ENCODE measurements around the gene PIK3R3.

PIK3R3 gene

DNA sequence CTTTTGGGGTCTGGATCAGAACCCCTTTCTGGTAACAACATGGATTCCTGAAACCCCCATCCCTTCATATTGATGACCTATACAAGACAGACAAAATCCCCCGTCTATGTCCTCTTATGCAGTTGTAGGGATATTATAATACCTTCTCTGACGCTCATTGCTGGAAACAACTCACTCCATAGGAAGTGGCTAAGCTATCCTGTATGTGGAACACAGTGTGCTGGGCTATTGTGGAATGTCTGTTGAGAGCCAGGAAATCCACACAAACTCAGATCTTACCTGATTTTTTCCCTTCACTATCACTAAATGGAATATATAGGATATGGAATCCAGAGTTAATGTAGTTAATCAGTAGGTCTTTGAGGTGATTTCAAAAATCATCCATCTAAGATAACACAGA, 17.7 kb upstream of the PIK3R3 start:
- Histone ChIP-seq H3K27ac (ENCODE audit: low read length) (no peak overlapping the region), H3K36me3 (ENCODE audit: control insufficient read depth, low read depth, low read length) (no peaks in the 10 kb centered on the region), H3K27me3 (ENCODE audit: control insufficient read depth, insufficient read depth, low read length) (no peaks in the 10 kb centered on the region), H3K9me3 (ENCODE audit: control insufficient read depth, low read depth, low read length) (no peaks in the 10 kb centered on the region), H3K9ac (ENCODE audit: low read length) (no peak overlapping the region), H3K4me1 (ENCODE audit: control insufficient read depth, low read depth, low read length) (no peaks in the 10 kb centered on the region), H3K4me3 (ENCODE audit: low read length) (no peak overlapping the region)

DNA sequence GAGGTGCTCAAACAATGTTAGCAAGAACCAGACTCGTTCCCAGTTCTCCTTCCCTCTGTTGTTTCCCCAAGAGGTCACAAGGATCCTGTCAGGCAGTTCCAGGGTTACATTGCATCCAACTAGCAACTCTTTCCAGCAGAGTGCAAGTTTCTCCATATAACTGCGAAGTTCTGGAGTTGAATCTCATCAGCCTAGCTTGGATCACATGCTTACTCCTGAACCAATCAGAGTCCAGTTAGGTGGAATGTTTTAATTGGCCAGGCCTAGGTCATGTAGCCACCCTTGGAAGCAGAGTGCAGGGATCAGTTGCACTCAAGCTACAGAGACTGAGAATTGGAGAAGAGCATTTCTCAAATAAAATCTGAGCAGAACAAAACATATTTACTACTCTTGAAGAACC, 15.9 kb upstream of the PIK3R3 start:
- Histone ChIP-seq H3K9me3 (ENCODE audit: control insufficient read depth, low read depth, low read length) (no peaks in the 10 kb centered on the region), H3K4me3 (ENCODE audit: low read length) (no peak overlapping the region), H3K9ac (ENCODE audit: low read length) (no peak overlapping the region), H3K36me3 (ENCODE audit: control insufficient read depth, low read depth, low read length) (no peaks in the 10 kb centered on the region), H3K27me3 (ENCODE audit: control insufficient read depth, insufficient read depth, low read length) (no peaks in the 10 kb centered on the region), H3K27ac (ENCODE audit: low read length) (no peak overlapping the region), H3K4me1 (ENCODE audit: control insufficient read depth, low read depth, low read length) (no peaks in the 10 kb centered on the region)

DNA sequence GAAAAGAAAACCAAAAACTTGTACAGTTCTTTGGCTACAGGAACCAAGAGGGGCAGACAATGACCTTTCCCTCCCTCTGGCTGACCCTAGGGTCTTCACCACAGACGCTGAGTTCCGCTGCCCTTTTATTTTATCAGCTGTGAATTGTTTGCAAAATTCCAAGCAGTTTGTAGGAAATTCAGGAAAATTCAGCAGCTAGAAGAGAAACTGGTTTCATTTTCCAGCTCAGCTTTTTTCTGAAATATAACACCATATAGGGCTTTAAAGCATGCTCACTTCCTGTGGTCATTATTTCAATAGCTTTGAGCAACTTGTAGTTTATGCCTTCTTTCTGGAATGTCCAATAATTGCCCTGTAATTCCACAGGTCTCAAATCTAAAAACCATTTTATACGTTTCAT, 5.5 kb upstream of the PIK3R3 start:
- no peaks in the 10 kb centered on the region for H3K9me3 ChIP-seq (ENCODE audit: control insufficient read depth, low read depth, low read length)
- peaks cover 15% of the 10 kb centered on the region for H3K4me1 ChIP-seq (ENCODE audit: control insufficient read depth, low read depth, low read length)
- no peaks in the 10 kb centered on the region for H3K27me3 ChIP-seq (ENCODE audit: control insufficient read depth, insufficient read depth, low read length)
- no peaks in the 10 kb centered on the region for H3K36me3 ChIP-seq (ENCODE audit: control insufficient read depth, low read depth, low read length)
- H3K4me3 ChIP-seq (ENCODE audit: low read length): no peak overlapping the region
- H3K9ac ChIP-seq (ENCODE audit: low read length): no peak overlapping the region
- no peak overlapping the region for H3K27ac ChIP-seq (ENCODE audit: low read length)

- Histone ChIP-seq H3K9ac (ENCODE audit: low read length) (no peak overlapping the region), H3K27me3 (ENCODE audit: control insufficient read depth, insufficient read depth, low read length) (no peaks in the 10 kb centered on the region), H3K4me3 (ENCODE audit: low read length) (no peak overlapping the region), H3K36me3 (ENCODE audit: control insufficient read depth, low read depth, low read length) (no peaks in the 10 kb centered on the region), H3K9me3 (ENCODE audit: control insufficient read depth, low read depth, low read length) (no peaks in the 10 kb centered on the region), H3K4me1 (ENCODE audit: control insufficient read depth, low read depth, low read length) (peaks cover 15% of the 10 kb centered on the region), H3K27ac (ENCODE audit: low read length) (no peak overlapping the region)
Measured at GRCh38 chr1:46136711-46137110, 4.3 kb upstream of the PIK3R3 start.

DNA sequence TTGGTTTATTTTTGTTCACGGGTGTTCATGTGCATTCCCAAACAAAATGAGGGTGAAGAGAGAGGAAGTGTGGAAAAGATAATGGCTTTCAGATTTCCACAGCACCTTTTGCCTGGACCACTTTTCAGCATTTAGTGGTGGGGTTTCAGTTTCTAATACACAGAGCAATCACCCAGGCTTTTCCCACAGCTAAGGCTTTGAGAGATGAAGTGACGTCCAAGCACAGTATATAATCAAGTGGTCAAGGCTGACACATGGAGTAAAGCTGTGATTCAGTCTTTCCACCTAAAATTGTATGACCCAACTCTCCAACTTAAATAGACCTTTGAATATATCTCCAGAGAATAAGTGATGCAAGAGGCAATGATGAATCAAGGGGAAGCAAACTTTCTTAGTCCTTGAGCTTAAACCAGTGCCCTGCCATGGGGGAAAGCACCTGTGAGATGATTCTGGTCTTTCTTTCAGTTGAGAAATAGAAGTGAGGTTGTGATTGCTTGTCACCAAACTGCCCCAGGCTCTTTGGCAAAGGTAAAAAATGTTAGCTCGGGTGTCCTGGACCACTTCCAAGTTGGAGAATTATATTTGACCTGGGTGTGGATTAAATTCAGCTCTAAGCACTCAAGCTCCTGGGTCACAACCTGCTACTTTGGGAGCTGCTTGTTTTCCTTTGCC, 2.4 kb upstream of the PIK3R3 start:
- Histone ChIP-seq H3K4me3 (ENCODE audit: low read length) (no peak overlapping the region), H3K27me3 (ENCODE audit: control insufficient read depth, insufficient read depth, low read length) (peaks cover 8% of the 10 kb centered on the region), H3K9ac (ENCODE audit: low read length) (no peak overlapping the region), H3K36me3 (ENCODE audit: control insufficient read depth, low read depth, low read length) (no peaks in the 10 kb centered on the region), H3K27ac (ENCODE audit: low read length) (no peak overlapping the region), H3K9me3 (ENCODE audit: control insufficient read depth, low read depth, low read length) (no peaks in the 10 kb centered on the region), H3K4me1 (ENCODE audit: control insufficient read depth, low read depth, low read length) (peaks cover 24% of the 10 kb centered on the region)

DNA sequence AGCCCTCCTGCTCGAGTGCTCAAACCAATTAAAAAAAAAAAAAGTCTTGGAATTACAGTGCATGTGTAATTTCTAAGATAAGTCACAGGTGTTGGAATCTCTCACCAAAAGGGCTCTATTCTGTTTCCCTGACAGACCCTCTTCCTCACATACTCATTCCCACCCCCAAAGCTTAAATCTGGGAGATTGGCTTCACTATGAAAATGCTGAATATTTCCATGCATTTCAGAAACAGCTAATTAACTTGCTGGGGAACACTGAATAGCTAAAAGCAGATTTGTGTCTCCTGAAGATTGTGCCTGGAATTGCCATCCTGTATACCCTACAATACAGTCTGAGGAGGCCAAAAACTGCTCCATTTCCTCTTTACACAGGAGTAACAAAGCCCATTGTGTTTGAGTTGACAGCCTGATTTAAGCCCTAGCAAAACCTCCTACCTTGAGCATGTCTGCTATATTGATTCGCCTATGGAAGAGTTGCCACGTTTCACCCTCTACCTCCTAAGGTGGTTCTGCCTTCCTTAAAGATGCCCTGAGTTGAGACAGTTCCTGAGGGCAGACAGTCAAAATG, 1.4 kb upstream of the PIK3R3 start:
- Histone ChIP-seq H3K27me3 (ENCODE audit: control insufficient read depth, insufficient read depth, low read length) (peaks cover 8% of the 10 kb centered on the region), H3K27ac (ENCODE audit: low read length) (peak overlapping the region; percentile 61), H3K9ac (ENCODE audit: low read length) (peak overlapping the region; percentile 73)

GRCh38 chr1:46133181-46133658, 791 bp upstream of the PIK3R3 start:
- H3K9ac ChIP-seq (ENCODE audit: low read length): peak overlapping the region; percentile 73
- peak overlapping the region; percentile 86 for H3K4me3 ChIP-seq (ENCODE audit: low read length)
- H3K27me3 ChIP-seq (ENCODE audit: control insufficient read depth, insufficient read depth, low read length): peaks cover 8% of the 10 kb centered on the region
- H3K36me3 ChIP-seq (ENCODE audit: control insufficient read depth, low read depth, low read length): no peaks in the 10 kb centered on the region
- peak overlapping the region; percentile 61 for H3K27ac ChIP-seq (ENCODE audit: low read length)
- peaks cover 27% of the 10 kb centered on the region for H3K4me1 ChIP-seq (ENCODE audit: control insufficient read depth, low read depth, low read length)
- H3K9me3 ChIP-seq (ENCODE audit: control insufficient read depth, low read depth, low read length): no peaks in the 10 kb centered on the region

More for the DNA sequence above, 1.4 kb upstream of the PIK3R3 start:
- Histone ChIP-seq H3K9me3 (ENCODE audit: control insufficient read depth, low read depth, low read length) (no peaks in the 10 kb centered on the region), H3K36me3 (ENCODE audit: control insufficient read depth, low read depth, low read length) (no peaks in the 10 kb centered on the region), H3K4me1 (ENCODE audit: control insufficient read depth, low read depth, low read length) (peaks cover 27% of the 10 kb centered on the region), H3K4me3 (ENCODE audit: low read length) (peak overlapping the region; percentile 86)

DNA sequence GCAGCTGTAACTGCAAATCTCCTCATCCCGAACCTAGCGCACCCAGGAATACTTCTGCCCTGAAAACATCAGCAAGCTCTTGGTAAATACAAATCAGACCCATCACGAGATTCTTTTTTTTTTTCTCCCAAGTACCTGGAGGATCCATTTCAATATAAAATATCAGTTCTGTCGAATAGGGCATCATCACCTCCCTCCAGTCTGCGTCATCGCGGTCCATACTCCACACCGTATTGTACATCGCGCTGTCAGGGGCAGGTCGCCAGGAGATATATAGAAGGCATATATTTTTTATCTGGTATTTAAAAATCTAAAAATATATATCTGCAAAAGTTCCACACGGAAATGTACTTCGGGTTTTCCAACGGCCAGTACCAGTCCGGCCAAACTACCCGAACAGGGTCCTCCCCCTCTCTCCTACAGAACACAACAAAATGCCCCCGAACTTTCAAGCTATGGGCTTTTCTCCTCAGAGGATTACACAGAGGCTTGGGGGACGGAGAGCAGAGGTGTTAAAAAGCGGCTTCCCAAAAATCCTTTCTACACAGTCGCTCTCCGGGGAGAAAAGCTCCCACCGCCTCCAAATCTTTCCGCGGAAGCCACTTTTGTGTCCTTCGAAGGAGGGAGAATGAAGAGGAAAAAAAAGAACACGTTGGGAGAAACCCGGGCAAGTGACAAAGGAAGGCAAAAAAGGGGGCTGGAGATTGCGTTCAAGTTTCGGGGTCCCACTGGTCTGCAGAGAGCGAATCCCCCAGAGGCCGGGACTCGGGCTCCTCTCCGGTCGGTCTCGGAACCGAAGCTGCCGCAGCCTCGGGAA, 509 bp downstream of the PIK3R3 start:
- peaks cover 8% of the 10 kb centered on the region for H3K27me3 ChIP-seq (ENCODE audit: control insufficient read depth, insufficient read depth, low read length)
- peak overlapping the region; percentile 91 for H3K4me3 ChIP-seq (ENCODE audit: low read length)
- no peaks in the 10 kb centered on the region for H3K36me3 ChIP-seq (ENCODE audit: control insufficient read depth, low read depth, low read length)
- H3K9ac ChIP-seq (ENCODE audit: low read length): peak overlapping the region; percentile 97
- no peaks in the 10 kb centered on the region for H3K9me3 ChIP-seq (ENCODE audit: control insufficient read depth, low read depth, low read length)
- H3K27ac ChIP-seq (ENCODE audit: low read length): peak overlapping the region; percentile 99
- peaks cover 27% of the 10 kb centered on the region for H3K4me1 ChIP-seq (ENCODE audit: control insufficient read depth, low read depth, low read length)

DNA sequence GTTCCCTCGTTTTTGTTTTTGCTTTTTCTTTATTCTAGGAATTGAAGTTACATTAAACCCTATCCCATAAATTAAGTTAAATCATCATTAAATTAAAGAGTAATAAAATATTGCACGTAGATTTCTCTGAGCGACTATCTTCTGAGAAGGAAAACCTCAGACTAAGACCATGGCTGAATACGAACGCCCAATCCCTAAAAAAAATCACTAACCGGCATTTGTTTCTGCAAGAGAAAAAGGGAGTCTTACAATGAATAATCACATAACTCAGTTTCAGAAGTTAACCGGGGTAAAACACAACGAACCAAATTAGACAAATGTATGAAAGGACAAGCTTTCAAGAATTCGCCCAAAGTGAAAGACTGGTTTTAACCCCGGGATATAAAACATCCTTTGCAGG, 1.3 kb downstream of the PIK3R3 start:
- no peaks in the 10 kb centered on the region for H3K36me3 ChIP-seq (ENCODE audit: control insufficient read depth, low read depth, low read length)
- H3K9ac ChIP-seq (ENCODE audit: low read length): peak overlapping the region; percentile 97
- peaks cover 8% of the 10 kb centered on the region for H3K27me3 ChIP-seq (ENCODE audit: control insufficient read depth, insufficient read depth, low read length)
- H3K4me1 ChIP-seq (ENCODE audit: control insufficient read depth, low read depth, low read length): peaks cover 24% of the 10 kb centered on the region
- no peaks in the 10 kb centered on the region for H3K9me3 ChIP-seq (ENCODE audit: control insufficient read depth, low read depth, low read length)
- H3K27ac ChIP-seq (ENCODE audit: low read length): no peak overlapping the region
- H3K4me3 ChIP-seq (ENCODE audit: low read length): peak overlapping the region; percentile 91

DNA sequence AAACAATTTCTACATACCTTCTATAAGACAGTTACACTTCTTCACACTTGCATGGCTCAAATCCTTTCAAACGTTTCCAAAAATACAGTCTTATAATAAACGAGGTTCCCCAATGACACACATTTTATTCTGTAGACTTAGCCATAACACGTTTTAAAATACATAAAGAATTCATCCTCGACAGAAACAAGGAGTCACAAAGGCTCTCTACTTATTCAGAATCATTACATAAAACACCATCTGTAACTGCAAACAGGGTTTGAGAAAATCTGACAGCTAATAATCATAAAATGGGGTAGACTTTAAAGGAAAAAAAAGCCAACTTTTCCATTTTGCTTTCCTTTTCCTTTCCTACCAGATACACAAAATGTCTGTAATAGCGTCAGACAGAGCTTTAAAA, 1.8 kb downstream of the PIK3R3 start:
- H3K9me3 ChIP-seq (ENCODE audit: control insufficient read depth, low read depth, low read length): no peaks in the 10 kb centered on the region
- no peak overlapping the region for H3K27ac ChIP-seq (ENCODE audit: low read length)
- peak overlapping the region; percentile 97 for H3K9ac ChIP-seq (ENCODE audit: low read length)
- peaks cover 8% of the 10 kb centered on the region for H3K27me3 ChIP-seq (ENCODE audit: control insufficient read depth, insufficient read depth, low read length)
- H3K4me1 ChIP-seq (ENCODE audit: control insufficient read depth, low read depth, low read length): peaks cover 24% of the 10 kb centered on the region
- H3K4me3 ChIP-seq (ENCODE audit: low read length): peak overlapping the region; percentile 91
- H3K36me3 ChIP-seq (ENCODE audit: control insufficient read depth, low read depth, low read length): no peaks in the 10 kb centered on the region

DNA sequence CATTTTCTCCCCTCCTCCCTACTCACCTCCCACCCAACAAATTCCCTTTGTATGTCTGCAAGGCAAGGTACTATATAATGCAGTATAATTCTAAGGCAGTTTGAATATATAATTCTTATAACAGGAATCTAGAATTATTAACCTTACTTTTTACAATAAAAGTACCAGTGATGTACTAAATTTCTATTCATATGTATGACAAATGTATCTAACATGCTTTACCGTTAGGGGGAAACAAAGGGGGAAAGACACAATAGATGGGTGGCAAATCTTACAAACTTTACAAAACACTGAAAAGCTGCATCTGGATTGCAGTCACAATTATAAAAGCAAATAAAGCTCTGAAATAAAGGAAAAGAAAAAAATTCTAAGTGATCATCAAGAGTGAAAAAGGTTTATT, 2.3 kb downstream of the PIK3R3 start:
- Histone ChIP-seq H3K36me3 (ENCODE audit: control insufficient read depth, low read depth, low read length) (no peaks in the 10 kb centered on the region), H3K4me3 (ENCODE audit: low read length) (peak overlapping the region; percentile 91), H3K9me3 (ENCODE audit: control insufficient read depth, low read depth, low read length) (no peaks in the 10 kb centered on the region), H3K27me3 (ENCODE audit: control insufficient read depth, insufficient read depth, low read length) (peaks cover 8% of the 10 kb centered on the region), H3K27ac (ENCODE audit: low read length) (no peak overlapping the region), H3K9ac (ENCODE audit: low read length) (peak overlapping the region; percentile 97), H3K4me1 (ENCODE audit: control insufficient read depth, low read depth, low read length) (peaks cover 24% of the 10 kb centered on the region)

Measured in iPS-18a (cell line).